NCI-H2171 treated with DMSO at 0.1 percent for 48 hours (cell line): ENCODE measurements around the gene SGCE.
A peak's percentile ranks its signal among the peaks of the same experiment; 100 is the strongest.
"Not testable (repeated sequence)": the region's sequence is repeated elsewhere in the genome, so short reads cannot be mapped to it uniquely, and the experiment has no call there.

Experiments used
- DNase-seq: peaks from one replicate; lab custom pipeline; 2025; lab: John Stamatoyannopoulos, UW

SGCE gene, protein sequence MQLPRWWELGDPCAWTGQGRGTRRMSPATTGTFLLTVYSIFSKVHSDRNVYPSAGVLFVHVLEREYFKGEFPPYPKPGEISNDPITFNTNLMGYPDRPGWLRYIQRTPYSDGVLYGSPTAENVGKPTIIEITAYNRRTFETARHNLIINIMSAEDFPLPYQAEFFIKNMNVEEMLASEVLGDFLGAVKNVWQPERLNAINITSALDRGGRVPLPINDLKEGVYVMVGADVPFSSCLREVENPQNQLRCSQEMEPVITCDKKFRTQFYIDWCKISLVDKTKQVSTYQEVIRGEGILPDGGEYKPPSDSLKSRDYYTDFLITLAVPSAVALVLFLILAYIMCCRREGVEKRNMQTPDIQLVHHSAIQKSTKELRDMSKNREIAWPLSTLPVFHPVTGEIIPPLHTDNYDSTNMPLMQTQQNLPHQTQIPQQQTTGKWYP

DNA sequence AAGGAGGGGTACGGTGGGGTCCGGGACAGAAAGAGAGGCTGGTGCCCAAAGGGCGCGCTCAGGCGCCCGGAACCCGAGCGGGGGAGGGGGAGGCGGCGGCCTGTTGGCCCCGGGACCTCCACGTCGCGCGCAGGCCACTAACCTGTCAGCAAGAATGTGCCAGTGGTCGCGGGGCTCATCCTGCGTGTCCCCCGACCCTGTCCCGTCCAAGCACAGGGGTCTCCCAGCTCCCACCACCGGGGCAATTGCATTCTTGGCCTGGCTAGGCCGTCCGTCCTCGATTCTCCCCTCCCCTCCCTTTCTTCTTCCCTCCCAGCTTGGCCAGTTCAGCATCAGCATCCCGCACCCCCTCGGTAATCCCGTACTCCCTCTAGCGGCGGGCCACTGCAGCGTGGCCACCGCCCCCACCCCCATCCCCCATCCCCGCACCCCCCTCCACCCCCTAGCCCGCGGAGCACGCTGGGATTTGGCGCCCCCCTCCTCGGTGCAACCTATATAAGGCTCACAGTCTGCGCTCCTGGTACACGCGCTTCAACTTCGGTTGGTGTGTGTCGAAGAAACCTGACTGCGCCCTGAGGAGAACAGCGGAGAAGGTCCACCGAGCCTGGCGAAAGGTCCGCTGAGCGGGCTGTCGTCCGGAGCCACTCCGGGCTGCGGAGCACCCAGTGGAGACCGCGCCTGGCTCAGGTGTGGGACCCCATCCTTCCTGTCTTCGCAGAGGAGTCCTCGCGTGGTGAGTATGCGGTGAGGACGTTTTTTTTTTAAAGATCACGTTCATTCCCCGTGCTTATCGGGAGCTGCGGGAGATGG lies at the start of gene SGCE:
Gene SGCE, minus strand, starts transcription at position 286 of the 810 bp plus-strand sequence. Its CDS starts 35 bp downstream, at position 251.
- DNase-seq = peak; percentile 78

DNA sequence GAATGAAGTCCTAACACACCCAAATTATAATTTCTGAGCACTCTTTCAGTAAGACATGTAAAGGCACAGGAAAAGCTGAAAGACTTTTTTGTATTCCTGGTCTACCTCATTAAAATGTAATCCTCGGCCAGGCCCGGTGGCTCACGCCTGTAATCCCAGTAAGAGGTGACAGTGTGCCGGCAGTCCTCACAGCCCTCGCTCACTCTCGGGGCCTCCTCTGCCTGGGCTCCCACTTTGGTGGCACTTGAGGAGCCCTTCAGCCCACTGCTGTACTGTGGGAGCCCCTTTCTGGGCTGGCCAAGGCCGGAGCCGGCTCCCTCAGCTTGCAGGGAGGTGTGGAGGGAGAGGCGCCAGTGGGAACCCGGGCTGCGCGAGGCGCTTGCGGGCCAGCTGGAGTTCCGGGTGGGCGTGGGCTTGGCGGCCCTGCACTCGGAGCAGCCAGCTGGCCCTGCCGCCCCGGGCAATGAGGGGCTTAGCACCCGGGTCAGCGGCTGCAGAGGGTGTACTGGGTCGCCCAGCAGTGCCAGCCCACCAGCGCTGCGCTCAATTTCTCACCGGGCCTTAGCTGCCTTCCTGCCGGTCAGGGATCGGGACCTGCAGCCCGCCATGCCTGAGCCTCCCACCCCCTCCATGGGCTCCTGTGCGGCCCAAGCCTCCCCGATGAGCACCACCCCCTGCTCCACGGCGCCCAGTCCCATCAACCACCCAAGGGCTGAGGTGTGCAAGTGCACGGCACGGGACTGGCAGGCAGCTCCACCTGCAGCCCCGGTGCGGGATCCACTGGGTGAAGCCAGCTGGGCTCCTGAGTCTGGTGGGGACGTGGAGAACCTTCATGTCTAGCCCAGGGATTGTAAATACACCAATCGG lies 49.5 kb upstream of the SGCE start:
- DNase-seq = not testable (repeated sequence)

DNA sequence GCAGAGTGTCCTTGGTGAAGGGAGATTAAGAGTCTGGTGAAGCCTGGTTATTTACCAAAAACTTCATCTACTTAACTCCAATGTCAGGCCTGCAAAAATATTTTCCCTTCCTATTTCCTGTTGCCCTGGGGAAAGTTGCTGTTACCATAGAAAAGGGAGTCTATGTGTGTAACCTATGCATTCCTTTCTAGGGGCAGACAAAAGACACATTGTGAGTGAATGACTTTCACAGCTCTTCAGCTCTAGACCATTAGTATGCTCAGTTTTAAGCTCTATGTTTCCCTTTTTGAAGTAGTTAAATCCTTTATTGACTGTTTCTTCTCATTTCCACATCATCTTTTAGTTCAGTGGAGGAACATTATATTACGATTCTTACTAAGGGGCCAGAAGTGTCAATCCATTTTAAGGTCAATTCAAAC lies 45.6 kb upstream of the SGCE start:
- DNase-seq = no peak

DNA sequence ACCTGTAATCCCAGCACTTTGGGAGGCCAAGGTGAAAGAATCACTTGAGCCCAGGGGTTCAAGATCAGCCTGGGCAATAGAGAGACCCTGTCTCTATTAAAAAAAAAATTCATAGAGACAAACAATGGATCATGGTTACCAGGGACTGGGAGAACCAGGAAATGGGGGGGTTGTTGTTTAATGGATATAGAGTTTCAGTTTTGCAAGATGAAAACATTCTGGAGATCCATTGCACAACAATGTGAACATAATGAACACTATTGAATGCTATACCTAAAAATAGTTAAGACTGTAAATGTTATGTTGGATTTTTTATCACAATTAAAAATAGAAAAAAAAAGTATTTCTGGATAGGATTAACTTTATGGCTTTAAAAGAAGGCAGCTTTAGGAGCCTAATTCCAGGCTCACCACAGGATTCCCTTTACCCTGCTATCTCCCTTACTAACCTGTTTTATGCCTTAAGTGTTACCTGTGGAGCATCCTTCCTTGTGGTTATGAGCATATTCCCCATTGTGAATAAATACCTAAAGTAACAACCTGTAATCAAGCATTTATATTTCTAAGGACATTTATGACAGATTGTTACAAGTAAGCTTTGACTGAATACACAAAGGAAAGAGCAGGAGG lies 45.1 kb upstream of the SGCE start:
- DNase-seq = no peak

DNA sequence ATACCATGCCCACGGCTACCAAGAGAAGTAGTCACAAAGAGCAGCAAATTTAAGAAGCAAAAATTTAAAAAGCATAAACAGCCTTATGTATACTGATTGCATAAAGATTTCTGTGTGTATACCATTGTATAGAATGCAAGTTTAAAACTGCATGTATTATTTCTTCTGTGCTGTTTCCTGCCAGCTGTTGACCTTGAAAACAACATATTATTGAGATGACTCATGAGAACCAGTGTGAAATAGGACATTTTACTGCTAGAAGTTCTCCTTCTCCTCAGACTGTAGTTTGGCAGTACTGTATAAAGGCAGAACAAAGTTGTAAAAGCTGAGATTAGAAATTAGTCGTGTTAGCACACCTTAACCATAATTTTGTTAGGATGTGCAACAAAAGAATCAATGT lies 42.3 kb upstream of the SGCE start:
- no peak for DNase-seq

DNA sequence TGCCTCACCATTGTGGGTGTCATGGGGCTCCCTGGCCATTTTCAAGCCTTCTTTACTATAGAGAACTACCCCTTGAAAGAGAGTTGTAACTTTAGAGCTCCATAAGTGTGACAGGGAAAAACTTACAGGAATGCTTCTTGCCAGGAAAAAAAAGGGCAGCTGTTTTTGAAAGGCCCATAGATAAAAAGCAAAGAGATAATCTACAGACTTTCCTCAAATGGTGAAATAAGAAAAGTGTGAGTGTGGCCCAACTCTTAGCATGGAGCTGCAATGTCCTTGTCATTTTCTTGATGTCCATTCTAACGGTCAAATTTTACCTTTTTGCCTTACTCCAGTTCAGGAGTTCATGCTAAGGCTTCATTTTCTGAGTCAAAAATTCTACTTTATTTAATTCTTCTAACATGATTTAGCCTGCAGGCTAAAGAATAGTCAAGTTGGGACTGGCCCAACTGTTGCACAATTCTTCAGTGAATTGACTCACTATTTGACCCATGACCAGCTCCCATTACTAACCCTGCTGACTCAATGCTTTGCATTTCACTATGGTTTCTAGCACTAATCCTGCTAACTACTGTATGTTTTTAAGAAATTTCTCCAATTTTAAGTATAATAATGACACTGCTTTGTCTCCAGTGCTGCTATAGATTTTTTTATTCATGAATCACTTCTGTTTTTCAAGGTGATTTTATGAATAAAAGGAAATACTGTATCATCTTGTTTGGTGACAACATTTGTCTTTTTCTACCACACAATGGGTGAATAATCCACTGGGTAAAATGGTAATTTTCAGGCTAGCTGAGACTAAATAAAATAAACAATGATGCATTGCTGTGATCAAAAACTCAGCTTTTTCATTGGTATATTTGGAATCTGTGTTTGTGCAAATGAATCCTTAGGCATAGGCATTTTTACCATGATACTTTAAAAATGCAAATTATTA lies 41.4 kb upstream of the SGCE start:
- DNase-seq = no peak

DNA sequence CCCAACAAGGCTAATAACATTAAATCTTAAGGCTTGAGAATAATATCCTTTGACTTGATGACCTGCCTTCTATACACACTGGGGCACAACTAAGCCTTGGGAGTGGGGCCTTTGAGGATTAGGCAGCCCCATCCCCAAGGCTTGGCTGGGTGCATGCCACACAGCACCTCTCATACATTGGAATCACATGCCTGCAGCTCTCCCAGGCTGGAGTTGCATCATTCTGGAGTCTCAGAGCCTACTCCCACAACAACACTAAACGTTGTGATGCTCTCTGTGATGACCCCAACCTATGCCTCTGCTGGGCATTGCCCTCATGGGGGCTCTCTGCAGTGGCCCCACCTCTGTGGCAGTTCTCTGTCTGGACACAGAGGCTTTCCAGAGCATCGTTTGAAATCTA lies 31.9 kb upstream of the SGCE start:
- no peak for DNase-seq

DNA sequence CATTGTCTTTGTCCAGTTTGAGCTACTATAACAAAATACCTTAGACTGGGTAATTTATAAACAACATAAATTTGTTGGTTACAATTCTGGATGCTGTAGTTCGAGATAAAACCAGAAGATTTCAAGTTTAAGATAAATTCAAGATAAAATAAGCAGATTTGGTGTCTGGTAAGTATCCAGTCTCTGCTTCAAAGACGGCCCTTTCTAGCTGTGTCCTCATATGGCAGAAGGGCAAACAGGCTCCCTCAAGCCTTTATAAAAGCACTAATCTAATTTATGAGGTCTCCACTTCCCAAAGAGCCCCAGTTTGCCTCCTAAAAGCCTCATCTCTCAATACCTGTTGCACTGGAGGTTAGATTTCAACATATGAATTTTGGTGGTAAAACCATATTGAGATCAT lies 31.1 kb upstream of the SGCE start:
- no peak for DNase-seq

DNA sequence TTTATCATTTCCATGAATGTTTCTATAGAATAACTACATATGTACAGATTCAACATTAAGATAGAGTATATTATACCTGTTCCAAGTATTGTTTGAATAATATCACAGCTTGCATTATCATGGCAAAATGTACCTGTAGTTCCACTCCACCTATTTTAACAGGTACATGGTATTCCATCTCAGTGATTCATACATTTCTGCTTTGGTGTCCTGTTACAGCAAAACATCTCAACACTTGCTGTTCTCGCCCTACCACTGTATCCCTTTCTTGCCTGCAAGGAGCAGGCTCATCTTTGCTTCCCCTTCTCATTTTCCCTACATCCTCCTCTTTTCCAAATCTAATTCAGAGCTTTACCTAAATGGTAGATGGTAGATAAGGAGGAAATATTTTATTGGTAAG lies 27.1 kb upstream of the SGCE start:
- DNase-seq = no peak

DNA sequence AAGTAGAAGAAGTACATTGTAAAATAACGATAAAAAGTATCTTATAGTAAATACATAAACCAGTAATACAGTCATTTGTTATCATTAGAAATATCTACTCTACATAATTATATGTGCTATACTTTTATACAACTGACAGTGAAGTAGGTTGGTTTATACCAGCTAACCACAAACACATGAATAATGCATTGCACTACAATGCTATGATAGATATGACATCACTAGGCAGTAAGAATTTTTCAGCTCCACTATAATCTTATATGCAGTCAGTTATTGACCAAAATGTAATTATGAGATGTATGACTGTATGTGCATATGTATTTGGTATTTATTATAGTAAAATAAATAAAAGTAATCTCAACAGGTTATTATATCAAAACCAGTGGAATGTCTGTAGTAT lies 23.4 kb upstream of the SGCE start:
- no peak for DNase-seq

DNA sequence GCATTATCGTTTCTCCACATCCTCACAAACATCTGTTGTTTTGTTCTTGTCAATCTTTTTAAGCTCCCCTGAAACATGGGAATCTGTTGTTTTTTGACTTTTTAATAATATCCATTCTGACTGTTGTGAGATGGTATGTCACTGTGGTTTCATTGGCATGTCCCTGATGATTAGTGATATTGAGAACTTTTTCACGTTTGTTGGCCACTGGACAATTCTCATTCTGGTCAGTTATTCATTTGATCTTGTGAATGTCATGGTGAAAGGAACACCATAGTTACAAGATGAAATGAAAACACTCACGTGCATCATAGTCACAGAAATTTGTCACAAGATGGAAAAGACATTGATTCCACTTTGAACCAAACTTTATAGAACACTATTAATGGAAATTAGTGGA lies 20.5 kb upstream of the SGCE start:
- no peak for DNase-seq

DNA sequence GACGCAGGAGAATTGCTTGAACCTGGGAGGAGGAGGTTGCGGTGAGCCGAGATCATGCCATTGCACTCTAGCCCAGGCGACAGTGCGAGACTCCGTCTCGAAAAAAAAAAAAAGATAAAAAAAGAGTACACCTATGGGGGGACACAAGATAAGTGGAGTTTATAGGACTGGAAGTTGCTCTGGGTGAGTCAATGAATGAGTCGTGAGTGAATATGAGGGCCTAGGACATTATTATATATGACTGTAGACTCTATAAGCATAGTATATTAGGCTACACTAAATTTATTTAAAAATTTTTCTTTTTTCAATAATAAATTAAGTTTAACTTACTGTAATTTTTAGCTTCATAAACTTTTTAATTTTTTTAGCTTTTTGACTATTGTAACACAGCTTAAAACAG lies 19.4 kb upstream of the SGCE start:
- DNase-seq = no peak

DNA sequence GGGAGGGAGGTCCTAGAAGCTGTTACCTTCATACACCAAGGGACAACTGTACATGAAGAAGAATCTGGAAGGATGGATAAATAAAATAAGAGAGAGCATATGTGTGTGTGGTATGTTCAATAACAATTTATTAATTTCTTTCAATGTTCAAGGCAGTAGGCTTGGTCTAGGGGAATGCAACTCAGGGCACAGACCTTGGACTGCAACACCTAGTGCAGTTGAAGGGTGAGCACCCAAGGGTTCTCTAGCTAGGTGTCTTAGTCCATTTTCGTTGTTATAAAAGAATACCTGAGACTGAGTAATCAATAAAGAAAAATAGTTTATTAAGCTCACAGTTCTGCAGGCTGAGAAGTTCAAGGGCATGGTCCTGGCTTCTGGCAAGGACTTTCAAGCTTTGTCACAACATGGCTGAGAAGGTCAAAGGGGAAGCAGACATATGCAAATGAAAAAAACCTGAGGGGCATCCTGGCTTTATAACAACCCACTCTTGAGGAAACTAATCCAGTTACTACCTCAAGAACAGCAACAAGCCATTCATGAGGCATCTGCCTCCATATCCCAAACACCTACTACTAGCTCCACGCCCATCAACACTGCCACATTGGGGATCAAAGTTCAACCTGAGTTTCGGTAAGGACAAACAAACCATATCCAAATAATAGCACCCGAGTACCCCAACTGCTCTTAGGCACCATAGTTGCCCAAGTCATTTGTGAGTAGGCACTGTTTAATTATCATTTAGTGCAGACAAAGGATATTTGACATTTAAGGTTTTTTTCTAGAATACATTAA lies 15.7 kb upstream of the SGCE start:
- DNase-seq = no peak

DNA sequence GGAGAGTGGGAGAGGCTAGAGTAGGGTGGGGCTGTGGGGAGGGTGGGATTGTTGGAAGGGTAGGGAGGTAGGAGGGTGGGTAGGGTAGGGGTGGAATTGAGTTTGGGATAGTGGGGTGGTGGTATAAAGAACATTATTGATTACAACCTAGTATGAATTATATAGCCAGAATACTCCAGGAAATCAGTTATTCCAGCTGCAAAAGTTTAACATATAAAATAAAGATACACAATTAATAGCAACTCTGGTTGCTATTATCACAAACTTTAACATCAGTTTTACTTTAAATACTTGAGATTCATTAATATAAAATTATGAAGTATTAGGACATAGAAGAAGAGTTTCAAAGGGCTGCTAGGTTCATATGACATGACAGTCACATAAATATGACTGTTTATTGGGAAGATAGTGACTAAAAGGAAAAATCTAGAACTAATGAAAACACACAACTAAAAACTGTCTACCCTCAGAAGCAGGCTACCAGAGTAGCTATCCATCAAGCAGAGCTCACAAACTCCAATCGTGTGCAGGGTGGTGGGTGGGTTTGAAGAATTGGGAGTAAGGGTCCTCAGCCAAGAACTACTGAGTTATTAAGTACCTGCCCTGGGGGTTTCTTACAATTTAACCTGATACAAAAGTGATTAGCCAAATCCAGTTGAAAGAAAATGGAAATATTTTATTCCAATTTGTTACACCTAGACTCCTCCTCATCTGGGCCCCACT lies 14.0 kb upstream of the SGCE start:
- no peak for DNase-seq

DNA sequence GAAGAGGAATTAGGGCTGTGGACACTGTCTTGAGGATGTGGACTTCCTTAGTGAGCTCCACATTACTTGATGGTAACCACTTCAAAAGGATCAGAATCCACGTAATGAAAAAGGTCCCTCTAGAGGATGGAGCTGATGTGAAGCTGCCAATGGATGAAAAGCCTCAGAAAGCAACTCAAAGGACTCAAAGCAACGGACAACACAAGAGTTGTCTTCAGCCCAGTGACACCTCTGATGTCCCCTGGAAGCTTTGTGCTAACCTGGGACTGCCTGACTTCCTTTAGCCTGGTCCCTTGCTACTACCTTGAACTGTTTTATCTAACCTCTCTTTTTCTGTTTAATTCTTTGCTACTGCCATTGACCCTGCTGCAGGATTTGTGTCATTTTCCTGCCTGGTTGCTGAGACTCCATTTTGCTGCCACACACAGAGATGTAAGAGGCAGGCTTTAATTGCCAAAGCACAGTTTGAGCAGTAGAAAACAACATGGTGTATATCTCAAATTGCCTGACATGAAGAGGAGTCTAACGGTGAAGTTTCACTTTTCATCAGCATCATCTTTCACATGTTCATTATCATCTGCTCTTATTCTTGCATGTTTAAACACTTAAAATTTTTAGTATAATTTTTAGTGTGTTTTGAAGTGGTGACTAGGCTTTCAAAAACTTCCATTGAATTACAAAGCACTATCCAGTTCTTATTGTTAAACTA lies 11.1 kb upstream of the SGCE start:
- no peak for DNase-seq

DNA sequence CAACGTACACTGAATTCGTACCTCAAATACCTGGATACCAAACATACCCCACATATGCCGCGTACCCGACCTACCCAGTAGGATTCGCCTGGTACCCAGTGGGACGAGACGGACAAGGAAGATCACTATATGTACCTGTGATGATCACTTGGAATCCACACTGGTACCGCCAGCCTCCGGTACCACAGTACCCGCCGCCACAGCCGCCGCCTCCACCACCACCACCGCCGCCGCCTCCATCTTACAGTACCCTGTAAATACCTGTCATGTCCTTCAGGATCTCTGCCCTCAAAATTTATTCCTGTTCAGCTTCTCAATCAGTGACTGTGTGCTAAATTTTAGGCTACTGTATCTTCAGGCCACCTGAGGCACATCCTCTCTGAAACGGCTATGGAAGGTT lies 9.5 kb upstream of the SGCE start:
- no peak for DNase-seq

DNA sequence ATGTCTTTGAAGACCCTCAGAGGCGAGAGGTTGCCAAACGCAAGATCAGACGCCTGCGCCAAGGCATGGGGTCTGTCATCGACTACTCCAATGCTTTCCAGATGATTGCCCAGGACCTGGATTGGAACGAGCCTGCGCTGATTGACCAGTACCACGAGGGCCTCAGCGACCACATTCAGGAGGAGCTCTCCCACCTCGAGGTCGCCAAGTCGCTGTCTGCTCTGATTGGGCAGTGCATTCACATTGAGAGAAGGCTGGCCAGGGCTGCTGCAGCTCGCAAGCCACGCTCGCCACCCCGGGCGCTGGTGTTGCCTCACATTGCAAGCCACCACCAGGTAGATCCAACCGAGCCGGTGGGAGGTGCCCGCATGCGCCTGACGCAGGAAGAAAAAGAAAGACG lies 8.1 kb upstream of the SGCE start:
- no peak for DNase-seq

DNA sequence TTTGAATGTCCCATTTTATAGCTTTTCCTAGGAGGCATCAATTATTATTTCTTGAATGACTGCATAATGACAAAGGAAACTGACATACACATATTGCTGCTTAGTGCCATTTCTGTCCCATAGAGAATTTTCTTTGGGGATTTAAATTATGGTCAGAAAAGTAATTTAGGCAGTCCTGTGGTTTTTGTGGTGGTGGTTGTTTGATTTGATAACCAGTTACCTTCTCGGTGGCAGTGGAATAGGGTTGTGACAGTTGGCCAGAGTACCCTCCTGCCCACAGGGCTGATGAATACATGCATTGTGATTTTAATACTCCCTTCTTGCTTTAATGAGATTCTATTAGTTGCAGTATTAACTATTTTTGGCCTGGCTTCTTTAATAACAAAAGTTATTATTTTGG lies 6.6 kb upstream of the SGCE start:
- no peak for DNase-seq

DNA sequence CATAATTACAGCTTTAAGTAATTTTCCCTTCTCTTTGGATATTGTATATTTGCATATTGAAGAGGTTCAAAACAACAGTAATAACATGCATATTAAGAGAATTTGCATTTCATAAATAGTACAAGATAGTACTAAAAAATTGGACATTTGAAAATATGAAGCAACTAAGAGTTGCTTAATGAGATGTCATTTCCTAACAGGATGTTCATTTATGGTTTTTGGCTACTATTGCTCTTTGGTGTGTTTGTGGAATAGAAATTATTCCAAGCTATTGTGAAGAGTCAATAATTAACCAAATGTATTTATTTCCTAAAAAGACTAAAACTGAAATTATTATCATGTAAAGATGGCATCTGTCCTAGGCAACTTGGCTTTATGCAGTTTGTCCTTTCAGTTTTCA lies 4.1 kb upstream of the SGCE start:
- no peak for DNase-seq
